HG03565 (cell line): ENCODE results near the gene CELF2.

Source experiments
- ATAC-seq: cut with Tn5 transposase; IDR thresholded peaks from one replicate; pipeline ENCODE4 v1.9.1; 2021; ENCODE audit warnings: mild to moderate bottlenecking, moderate library complexity; ENCODE audit not compliant: unreplicated experiment

The CELF2 gene

GRCh38 chr10:11152801-11153200 is 135.1 kb downstream of the CELF2 start:
- ATAC-seq: no peak

GRCh38 chr10:11153245-11153644 is 135.6 kb downstream of the CELF2 start:
- ATAC-seq: no peak

- ATAC-seq: no peak
These were observed 136.1 kb downstream of the CELF2 start for GRCh38 chr10:11153766-11154165.

- no peak for ATAC-seq
These were observed 136.7 kb downstream of the CELF2 start for GRCh38 chr10:11154333-11154732.

GRCh38 chr10:11154849-11155498 is 137.3 kb downstream of the CELF2 start:
- no peak for ATAC-seq

- ATAC-seq: no peak
These were observed 138.8 kb downstream of the CELF2 start for GRCh38 chr10:11156480-11156879.

- no peak for ATAC-seq
These were observed 139.8 kb downstream of the CELF2 start for GRCh38 chr10:11157292-11158076.

- ATAC-seq: no peak
These were observed 140.4 kb downstream of the CELF2 start for GRCh38 chr10:11158080-11158479.

- ATAC-seq: no peak
These were observed 142.0 kb downstream of the CELF2 start for GRCh38 chr10:11159543-11160215.

- no peak for ATAC-seq
These were observed 143.4 kb downstream of the CELF2 start for GRCh38 chr10:11161096-11161495.

GRCh38 chr10:11161910-11162309 is 144.2 kb downstream of the CELF2 start:
- ATAC-seq: no peak

GRCh38 chr10:11162828-11163599 is 145.3 kb downstream of the CELF2 start:
- peak; percentile 65 for ATAC-seq

- ATAC-seq: no peak
These were observed 146.3 kb downstream of the CELF2 start for GRCh38 chr10:11163780-11164550.

GRCh38 chr10:11164551-11164802 is 146.8 kb downstream of the CELF2 start:
- no peak for ATAC-seq

- ATAC-seq: peak; percentile 27
These were observed 147.3 kb downstream of the CELF2 start for GRCh38 chr10:11164803-11165590.

GRCh38 chr10:11165591-11166543 is 148.2 kb downstream of the CELF2 start:
- peak; percentile 42 for ATAC-seq

GRCh38 chr10:11166550-11166949 is 148.9 kb downstream of the CELF2 start:
- no peak for ATAC-seq

GRCh38 chr10:11167233-11167966 is 149.7 kb downstream of the CELF2 start:
- ATAC-seq: no peak
